Endothelial cell of umbilical vein (primary cell): ENCODE data around the gene MID2.

Source experiments
- JUN ChIP-seq: IDR thresholded peaks from 2 replicates; pipeline ENCODE4 v1.6.1; 2011; ENCODE audit warnings: borderline replicate concordance, low read depth; ENCODE audit not compliant: insufficient read length, insufficient read depth
- POLR2A ChIP-seq: IDR thresholded peaks from 2 replicates; pipeline ENCODE4 v1.6.1; 2012; ENCODE audit warnings: low read depth, mild to moderate bottlenecking, control low read depth, low read length
- TF ChIP-seq, protein P1 (sequence below), 2 donors: IDR thresholded peaks; 1 replicate in 1 of 2; 2 replicates in 1 of 2; pipeline ENCODE4 v1.5.1; 2011; ENCODE audit warnings: low read length in 2 of 2, mild to moderate bottlenecking in 2 of 2, moderate library complexity in 2 of 2, control low read depth in 1 of 2, inconsistent platforms in 1 of 2, low read depth in 1 of 2; ENCODE audit not compliant: insufficient read depth in 1 of 2; ENCODE audit errors: extremely low read depth in 1 of 2

DNA sequence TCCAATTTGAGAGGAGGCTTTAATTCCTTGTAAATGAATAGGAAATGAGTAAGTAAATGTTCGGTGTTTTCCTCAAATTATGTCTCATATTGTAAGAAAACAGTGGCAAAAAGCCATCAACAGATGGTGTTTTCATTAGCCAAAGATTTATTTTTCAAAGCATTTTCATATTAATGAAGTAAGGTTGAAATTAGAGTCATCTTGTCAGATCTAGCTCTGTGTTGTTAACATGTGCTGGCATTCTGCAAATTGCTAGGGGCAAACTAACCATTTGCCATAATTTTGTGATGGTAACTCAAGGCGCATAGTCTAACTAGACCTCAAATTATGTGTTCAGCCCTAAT, 24.7 kb downstream of the MID2 start:
- TF ChIP-seq, protein P1, sequence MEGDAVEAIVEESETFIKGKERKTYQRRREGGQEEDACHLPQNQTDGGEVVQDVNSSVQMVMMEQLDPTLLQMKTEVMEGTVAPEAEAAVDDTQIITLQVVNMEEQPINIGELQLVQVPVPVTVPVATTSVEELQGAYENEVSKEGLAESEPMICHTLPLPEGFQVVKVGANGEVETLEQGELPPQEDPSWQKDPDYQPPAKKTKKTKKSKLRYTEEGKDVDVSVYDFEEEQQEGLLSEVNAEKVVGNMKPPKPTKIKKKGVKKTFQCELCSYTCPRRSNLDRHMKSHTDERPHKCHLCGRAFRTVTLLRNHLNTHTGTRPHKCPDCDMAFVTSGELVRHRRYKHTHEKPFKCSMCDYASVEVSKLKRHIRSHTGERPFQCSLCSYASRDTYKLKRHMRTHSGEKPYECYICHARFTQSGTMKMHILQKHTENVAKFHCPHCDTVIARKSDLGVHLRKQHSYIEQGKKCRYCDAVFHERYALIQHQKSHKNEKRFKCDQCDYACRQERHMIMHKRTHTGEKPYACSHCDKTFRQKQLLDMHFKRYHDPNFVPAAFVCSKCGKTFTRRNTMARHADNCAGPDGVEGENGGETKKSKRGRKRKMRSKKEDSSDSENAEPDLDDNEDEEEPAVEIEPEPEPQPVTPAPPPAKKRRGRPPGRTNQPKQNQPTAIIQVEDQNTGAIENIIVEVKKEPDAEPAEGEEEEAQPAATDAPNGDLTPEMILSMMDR (IDR thresholded peaks at IDR 0.05; ENCODE audit: extremely low read depth in 1 of 2, insufficient read depth in 1 of 2, low read depth in 1 of 2, low read length in 2 of 2) = no peak
- no peak for TF ChIP-seq POLR2A
- no peak for TF ChIP-seq JUN
